ENCODE data around the gene CNTN6.

The CNTN6 gene

DNA sequence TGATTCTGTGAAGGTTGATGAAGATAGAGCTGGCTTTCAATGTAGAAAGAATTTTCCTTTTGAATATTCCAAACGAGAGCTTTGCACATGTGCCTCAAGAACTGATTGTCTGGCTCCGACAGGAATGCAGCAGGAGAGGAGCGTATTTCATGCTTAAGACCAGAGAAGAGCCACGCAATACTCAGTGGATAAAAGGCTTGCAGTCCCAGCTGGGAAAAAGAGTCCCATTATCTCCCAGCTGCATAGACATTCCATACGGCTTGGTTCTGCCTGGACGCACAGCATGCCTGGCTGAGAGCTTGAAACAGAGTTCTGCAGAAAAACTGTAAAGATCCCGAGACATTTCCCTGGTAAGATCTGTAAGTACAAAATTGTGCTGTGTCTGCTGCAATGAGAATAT, at the start of gene CNTN6:
TSS of gene CNTN6 (plus strand) at position 254 of the 400 bp plus-strand sequence. CDS start 54,985 bp downstream, outside the sequence.
- no peak for DNase-seq (ENCODE audit: low read depth)

DNA sequence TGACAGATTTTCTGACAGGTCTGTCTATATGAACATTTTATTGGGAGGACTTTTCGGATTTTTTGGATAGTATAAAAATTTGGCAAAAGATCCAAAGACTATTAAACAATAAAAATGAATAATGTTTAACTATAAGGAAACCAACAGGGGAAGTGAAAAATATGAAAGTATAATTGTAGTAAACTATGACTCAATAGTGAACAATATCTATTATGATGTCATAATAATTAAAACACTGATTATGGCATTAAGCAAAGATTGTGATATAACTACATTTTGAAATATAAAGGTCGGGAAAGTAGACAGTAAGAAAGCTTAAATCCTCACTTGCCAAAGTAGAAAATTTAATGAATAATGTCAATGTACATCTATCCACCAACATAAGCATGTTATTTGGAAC, 44.3 kb upstream of the CNTN6 start:
- no peak for DNase-seq (ENCODE audit: low read depth)

DNA sequence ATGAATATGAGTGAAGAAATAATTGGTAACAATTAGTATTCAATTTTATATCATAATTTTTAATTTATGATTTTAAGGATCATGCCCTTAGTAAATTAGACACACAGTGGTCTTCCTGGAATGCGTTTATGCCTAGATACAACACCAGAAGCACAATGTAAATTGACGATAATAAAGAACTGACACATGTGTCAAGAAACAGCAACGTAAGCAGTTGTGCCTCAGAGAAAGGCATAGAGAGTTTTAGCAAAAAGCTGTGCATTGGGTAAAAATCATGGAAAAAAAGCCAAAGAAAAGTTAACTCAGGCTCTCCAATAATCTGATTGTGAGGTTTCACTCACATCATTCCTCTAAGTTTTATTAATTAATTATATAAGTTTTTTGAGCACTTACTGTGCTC, 37.0 kb upstream of the CNTN6 start:
- DNase-seq (ENCODE audit: low read depth): no peak

DNA sequence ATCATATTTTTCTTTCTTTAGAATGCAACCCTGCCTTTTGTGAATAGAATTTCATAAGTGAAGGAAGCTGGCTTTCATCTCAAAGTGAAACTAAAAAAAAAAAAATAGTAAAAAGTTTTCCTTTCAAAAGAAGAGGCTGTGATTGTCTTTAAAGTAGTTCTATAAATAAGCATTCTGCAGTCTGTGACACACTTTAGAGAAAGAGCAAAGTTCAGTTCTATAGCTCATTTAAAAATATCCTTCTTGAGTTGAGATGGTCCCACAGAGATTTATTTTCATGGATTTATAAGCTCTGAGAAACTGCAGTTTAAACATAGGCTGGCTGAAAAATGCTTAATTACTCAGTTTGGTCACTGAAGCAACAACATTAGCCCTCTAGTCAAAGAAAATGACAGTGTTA, 36.1 kb upstream of the CNTN6 start:
- no peak for DNase-seq (ENCODE audit: low read depth)

DNA sequence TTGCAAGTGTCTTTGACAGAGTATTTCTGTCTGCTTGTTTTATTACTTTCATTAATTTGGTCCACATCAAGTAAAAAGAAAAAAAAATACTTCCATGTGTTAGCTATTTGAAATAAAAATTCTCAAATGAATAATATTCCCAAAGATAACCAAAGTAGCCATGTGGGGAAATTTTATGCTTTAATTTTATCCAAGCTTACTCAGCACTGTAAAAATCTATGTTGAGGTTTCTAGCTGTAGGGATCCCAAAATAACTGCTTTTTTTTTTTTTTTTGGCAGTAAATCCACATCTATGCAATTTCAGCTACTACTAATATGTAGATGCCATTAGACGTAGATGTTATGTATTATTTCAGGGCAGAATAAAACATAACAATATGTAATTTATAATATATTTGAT, 35.4 kb upstream of the CNTN6 start:
- DNase-seq (ENCODE audit: low read depth): no peak

DNA sequence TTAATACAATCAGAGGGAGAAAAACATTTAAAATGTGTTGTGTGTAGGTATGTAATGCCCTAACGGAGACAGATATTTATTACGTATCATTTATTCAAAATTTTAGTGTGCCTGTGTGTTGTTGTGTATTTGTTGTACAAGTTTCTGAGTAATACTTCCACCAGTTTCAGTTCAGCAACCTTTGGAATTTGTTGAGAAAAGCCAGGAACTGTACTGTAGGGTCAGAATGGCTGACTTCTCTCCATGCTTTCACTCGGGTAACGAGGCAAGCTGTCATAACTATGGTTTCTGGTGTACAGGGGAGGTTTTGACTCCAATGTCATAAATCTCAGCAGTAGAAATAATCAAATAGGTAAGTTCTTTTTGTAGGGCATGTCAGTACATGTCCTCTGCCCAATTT, 23.8 kb upstream of the CNTN6 start:
- DNase-seq (ENCODE audit: low read depth): no peak

DNA sequence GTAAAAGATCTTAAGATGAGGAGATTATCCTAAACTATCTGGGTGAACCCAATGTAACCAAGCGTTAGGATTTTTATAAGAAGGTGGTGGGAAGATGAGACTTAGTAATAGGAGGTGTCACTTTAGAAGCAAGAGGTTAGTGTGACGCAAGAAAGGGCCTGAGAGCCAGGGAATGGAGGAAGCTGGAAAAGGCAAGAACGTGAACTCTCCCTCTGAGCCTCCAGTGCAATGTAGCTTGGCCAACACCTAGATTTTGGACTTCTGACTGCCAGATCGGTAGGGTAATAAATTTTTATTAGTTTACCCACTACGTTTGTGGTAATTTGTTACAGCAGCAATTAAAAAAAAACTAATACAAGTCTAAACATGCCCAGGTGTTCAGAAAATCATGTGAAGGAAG, 20.8 kb upstream of the CNTN6 start:
- DNase-seq (ENCODE audit: low read depth): no peak

DNA sequence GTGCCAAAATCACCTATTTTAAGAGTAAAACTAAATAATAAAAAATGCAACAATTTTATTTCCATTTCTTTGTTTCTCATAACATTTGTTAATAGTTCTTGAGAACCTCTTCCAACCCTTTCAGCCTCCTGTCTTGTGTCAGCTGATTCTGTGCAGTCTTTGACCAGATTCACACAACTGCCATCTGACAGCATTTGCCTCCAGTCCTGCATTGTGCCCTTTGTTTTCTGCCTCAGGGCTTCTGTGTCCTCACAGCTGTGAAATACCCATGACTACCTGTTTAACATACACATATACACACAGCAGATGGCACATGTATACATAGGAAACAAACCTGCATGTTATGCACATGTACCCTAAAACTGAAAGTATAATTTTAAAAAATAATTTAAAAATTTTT, 13.2 kb upstream of the CNTN6 start:
- no peak for DNase-seq (ENCODE audit: low read depth)

DNA sequence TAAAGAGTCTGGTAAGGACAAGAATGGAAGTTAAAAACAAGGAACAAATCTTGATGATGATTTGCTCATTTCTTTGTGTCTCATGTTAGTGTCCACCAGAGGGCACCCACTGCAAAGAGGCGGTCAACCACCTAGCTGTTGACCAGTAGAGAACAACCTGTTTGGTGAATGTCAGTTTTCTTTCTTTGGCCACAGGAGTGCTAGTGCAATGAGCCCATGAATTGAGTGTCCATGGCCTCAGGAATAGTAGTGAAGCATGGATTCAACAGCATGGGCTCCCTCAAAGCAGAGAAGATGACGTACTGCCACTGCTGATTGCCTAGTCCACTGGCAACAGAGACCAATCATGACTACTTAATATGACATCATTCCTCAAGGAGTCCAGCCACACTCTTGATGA, 10.7 kb upstream of the CNTN6 start:
- peak; percentile 11 for DNase-seq (ENCODE audit: low read depth)

DNA sequence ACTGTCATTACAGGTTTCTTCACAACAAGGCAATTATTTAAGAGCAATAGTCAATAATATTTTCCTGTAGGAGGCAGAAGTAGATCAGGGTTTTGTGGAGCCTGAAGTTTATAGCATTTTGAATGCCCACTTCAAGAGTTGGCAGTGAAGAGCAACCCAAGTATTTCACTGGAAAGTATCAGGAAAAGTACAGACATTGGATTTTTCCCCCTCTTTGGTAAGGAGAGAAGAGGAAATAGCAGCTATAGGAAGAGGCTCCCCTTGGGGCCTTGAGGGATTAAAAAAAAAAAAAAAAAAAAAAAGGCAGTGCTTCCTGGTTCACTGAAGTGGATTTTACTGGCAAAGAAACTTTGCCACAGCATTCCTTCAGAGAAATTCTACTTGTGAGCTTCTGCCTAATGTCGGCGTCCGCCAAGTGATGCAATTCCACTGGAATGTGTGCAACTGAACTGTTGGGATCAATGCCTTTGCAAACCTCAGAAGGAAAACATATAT, 5.7 kb upstream of the CNTN6 start:
- DNase-seq (ENCODE audit: low read depth): no peak

DNA sequence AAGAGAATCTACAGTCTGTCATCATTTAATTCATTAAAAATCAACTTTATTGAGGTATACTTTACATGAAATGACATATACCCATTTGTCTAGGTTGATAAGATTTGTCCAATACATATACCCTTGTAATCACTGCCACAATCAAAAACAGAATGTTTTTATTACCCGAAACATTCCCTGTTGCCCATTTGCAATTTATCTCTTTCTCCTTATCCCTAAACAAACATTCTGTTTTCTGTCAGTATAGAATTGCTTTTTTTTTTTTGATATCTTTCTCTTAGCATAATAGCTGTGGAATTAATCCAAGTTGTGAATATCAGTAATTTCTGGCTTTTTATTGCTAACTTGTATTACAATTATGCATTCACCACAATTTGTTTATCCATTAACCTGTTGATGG, 4.3 kb upstream of the CNTN6 start:
- no peak for DNase-seq (ENCODE audit: low read depth)

DNA sequence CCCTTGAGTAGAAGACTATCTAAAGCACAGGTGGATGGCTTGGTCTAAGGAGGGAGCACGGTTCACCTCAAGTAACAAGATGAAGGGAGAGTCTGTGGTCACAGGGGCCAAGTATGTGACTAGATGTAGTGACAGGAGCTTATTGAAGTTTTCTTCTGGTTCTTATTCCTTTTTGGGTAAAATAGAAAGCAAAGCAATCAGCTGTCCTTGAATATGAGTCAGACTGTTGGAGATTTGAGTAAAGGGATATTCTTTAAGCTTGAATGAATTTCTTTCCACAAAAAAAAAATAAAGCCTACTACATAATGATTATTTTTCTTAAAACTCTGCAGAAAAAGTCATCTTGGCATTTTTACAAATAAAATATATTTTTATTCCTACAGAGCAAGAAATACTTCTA, 1.5 kb upstream of the CNTN6 start:
- no peak for DNase-seq (ENCODE audit: low read depth)

DNA sequence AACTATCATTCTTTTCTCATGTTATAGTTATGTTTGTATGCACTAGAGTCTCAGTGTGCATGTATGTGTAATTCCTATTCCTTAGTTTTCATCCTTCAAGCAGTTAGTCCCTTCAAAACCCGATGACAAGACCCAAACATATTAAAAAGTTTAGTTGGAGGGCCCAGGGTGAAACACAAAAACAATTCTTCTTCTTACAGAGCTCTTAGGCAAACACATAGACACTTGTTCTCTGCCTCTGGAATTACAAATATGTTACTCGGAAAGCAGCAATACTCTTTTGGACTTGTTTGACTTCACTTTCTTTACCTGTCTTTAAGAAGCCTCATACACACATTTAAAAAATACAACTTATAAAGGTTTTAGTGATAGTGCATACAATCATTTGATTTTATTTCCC, 763 bp upstream of the CNTN6 start:
- DNase-seq (ENCODE audit: low read depth): no peak

DNA sequence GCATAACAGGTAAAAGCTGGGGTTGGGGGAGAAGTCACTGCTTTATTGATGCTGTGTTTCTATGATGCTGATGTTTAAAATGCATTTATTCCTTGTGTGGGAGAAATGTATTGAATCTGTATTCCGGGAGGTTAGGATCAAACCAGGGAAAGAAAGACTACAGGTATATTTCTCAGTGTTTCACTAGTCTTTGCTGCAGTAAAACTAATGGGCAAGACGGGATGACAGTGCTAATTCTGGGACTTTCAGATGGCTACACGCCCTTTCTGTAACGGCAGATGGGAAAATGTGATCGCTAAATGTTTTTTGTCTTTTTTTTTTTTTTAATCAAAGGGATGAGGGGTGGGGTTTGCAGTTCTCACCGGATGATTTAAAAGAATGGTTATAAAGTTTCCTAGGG, 393 bp downstream of the CNTN6 start:
- no peak for DNase-seq (ENCODE audit: low read depth)

DNA sequence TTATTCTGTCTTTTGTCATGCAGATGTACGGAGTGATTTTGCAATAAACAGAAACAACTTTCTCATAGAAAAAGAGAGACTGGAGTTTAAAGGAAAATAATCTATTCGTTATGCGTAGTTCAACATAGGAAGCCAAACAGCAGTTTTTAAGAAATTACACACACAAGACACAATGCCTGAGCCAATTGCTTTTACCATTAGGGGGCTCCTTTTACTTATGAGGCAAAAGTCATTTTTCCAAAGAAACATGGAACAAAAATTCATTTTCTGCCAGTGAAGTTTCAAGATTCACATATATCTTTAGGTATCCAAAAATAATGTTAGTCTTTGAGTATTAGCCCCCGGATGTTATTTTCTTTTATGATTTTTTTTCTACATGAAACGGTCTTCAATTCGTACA, 10.7 kb downstream of the CNTN6 start:
- DNase-seq (ENCODE audit: low read depth): no peak

DNA sequence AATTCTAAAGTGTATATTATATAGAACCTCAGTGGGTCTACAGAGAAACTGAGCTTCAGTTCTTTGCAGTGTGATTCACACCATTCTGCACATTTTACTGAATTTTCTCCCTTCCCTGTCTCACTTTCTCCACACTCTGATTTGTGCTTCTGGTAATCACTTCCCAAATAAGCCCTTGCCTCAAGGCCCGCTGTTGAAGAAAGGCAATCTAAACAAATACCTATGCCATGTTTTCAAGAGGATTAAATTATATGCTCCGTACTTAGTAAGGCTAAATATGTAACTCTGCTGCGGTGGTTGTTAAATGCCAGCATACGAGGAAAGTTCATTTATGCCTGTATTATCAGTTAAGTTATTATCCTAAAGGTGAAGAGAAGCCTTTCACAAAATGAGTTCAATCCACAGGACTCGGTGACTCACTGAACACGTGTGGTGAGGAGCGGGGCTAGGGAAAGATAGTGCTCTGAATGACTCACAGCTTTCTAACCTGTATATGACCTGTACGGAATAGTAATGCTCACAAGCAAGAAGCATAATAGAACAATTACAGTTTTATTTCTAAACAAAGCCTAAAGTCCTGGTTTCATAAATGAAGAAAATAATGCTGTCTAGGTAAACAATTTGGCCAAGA, 25.1 kb downstream of the CNTN6 start:
- DNase-seq (ENCODE audit: low read depth): no peak

DNA sequence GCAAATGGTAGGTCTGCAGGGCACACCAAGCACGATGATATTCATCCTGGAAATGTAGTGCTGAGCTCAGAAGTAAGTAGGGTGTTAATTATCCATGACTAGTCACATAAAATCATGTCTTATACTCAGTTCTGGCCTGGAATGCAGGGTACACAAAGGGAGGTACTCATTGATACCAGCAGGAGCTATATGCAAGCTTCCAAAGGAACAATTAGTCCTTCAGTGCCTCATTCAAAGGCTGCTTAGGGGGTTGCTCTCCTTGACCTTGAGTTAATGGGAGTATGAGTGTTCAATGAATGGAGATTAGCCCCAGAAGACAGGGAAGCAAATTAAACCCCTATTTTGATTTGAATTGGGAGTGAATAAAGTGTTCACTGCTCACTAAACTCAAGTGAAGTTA, 38.3 kb downstream of the CNTN6 start:
- no peak for DNase-seq (ENCODE audit: low read depth)

DNA sequence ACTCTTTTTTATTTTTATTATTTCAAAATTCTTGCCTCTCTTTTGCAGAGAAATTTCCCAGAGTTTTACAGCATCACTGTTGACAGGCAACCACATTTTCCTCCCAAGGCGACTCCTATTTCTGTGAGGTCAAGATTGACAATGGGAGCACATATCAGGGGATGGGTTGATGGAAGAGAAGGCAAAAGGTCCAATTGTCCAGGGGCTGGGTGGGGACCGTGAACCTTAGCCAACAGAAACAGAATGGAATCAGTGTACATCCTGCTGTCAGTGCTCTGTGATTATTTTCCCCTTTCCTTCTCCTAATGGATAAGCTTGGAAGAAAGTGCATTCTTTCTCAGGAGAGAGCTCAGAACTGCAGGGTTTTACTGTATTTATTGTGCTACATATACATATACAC, 42.4 kb downstream of the CNTN6 start:
- DNase-seq (ENCODE audit: low read depth): no peak

DNA sequence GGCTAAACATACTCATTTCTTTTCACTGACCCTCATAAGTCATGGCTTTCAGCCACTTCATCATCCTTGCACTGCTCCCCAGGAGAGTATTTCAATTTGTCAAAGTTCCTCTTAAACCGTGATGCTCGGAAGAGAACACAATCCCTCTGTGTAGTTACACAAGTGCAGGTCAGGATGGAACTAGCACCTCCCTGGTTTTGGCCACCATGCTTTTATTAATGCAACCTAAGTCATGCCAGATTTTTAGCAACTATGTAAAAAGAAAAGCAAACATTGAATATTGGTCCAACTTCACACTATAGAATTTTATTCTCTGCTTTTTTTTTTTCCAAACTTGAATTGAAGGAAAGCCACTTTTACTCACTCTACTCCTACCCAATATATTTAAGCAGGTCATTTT, 45.2 kb downstream of the CNTN6 start:
- no peak for DNase-seq (ENCODE audit: low read depth)

DNA sequence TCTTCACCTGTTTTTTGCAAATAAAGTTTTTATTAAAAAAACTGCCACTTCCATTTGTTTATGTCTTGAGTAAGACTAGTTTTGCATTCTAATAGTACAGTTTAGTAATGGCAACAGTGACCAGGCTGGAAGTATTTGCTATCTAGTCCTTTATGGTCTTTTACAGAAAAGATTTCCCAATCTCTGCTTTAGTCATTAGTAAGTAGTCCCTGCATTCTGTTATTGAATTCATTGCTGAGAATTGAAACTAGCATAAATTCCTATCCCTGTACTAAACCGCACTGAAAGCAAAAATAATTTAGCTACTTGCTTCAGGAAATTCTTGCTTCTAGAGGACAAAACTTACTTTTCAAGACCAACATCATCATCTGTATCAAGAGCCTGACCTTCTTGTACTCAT, 46.2 kb downstream of the CNTN6 start:
- no peak for DNase-seq (ENCODE audit: low read depth)

DNA sequence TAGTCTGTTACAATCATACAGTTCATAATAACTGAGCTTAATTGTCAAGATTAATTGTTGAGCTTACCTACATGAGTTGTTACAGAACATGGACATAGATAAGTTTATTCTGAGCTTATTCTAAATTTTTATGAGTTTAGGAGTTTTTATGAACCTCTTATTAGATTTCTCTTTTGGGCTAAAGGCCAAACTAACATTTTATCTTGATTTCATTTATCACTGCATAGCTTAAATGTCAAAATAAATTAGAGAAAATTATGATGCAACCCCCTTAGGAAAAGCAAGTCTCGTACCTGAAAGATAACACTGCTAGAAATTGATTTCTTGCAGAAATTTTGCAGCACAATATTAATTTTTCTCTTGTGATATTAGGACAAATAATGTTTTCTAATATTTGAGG, 54.5 kb downstream of the CNTN6 start:
- no peak for DNase-seq (ENCODE audit: low read depth)

DNA sequence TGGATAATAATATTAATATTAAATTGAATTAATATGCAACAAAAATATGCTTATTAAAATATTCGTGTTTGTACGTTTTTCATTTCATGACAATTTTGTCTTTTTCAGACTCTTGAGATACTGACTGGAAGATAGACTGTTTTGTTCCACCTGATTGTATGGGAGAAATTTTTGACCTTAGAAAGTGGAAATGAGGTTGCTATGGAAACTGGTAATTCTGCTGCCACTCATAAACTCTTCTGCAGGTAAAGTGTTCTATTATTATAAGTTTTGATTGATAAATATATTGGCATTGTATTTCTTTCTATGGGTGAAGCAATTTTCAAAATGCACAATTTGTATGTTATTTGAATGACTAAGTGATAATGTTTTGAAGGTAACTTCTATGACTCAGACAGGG, 55.0 kb downstream of the CNTN6 start:
- no peak for DNase-seq (ENCODE audit: low read depth)

DNA sequence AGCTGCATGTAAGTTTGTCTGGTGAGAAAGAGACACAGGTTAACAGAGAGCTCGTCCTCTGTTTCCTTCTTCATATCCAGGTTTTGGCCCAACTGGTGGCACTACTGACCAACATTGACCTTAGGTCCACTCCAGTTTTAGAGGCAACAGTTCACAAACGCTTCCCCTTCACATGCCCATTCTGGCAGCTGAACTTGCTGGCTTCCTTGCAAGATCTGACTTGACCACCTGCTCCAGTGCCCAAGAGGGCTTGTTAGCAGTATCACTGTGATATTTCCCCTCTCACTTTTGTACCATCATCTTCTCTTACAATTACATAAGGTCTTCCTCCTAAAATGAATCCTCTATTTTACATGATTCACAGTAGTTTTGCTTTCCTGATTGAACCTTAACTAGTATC, 71.3 kb downstream of the CNTN6 start:
- DNase-seq (ENCODE audit: low read depth): no peak

DNA sequence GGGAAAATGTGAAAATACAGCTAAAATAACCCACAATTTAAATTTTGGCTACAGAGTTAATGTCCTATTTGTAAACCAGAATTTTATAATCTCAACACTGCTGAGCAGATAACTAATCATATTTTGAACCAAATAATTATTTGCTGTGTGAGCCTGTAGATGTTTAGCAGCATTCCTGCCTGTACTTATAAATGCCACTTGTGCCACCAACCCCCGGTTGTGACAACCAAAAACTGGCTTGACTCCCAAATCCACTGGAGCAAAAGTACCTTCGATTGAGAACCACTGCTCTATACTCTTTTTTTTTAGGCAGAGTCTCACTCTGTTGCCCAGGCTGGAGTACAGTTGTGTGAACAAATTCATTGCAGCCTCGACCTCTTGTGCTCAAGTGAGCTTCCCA, 78.5 kb downstream of the CNTN6 start:
- DNase-seq (ENCODE audit: low read depth): no peak

DNA sequence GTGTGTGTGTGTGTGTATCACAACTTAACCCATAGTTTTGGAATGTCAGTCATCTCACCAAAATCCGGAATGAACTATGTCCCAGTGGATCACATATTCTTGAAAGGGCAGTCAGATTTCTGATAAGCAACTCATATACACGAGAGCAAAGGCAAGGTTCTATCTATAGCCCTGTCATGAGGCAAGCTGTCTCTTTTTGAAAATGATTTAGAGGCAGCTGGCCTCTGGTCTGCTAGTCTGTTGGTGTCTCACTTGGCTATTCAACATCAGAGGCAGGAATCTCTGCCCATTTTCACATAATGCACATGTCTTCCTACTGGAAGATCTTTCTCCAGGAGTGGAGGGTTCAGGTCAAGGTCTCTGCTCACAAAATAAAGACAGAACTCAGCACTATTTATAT, 79.8 kb downstream of the CNTN6 start:
- no peak for DNase-seq (ENCODE audit: low read depth)
